MCF 10A (cell line): ENCODE results near the gene SHC2. TPM values are rescaled to one million over a fixed set of nuclear protein-coding genes. Genes with fewer than 3 reads are reported as not detected.
"Not testable (repeated sequence)": the region's sequence is repeated elsewhere in the genome, so short reads cannot be mapped to it uniquely, and the experiment has no call there.

Experiments
- BruUV-seq: library from RNA; stranded (reverse); fragments of 400-500 nt; replicated peaks from 2 replicates; lab custom pipeline; 2021; lab: Mats Ljungman, UMichigan
- CTCF ChIA-PET: fragments of 300-600 bp; sonication (Branson Sonifier 250); formaldehyde crosslinking; extraction: SDS; loops from one replicate; lab custom pipeline; 2021; ENCODE audit warnings: antibody characterized with exemption, inconsistent platforms; lab: Yijun Ruan, JAX
- POLR2A ChIA-PET: fragments of 300-600, 350-650 bp; sonication (Branson Sonifier 250); formaldehyde crosslinking; extraction: SDS; loops from one replicate; lab custom pipeline; 2020; ENCODE audit warnings: antibody characterized with exemption, inconsistent platforms; lab: Yijun Ruan, JAX
- DNase-seq: peaks from one replicate; pipeline ENCODE4 v3.0.0-alpha.2; 2018; ENCODE audit not compliant: unreplicated experiment
- H3K27ac Mint-ChIP-seq: one replicate; pipeline ENCODE4 v1.8.0; 2022; ENCODE audit warnings: mild to moderate bottlenecking, low read depth, mixed read lengths; ENCODE audit not compliant: unreplicated experiment
- H3K27me3 Mint-ChIP-seq: one replicate; pipeline ENCODE4 v1.8.0; 2022; ENCODE audit warnings: mixed read lengths; ENCODE audit not compliant: insufficient read depth, unreplicated experiment
- H3K36me3 Mint-ChIP-seq: one replicate; pipeline ENCODE4 v1.8.0; 2022; ENCODE audit warnings: mild to moderate bottlenecking, moderate library complexity, mixed read lengths; ENCODE audit not compliant: insufficient read depth, unreplicated experiment
- H3K4me1 Mint-ChIP-seq: one replicate; pipeline ENCODE4 v1.8.0; 2022; ENCODE audit warnings: mixed read lengths; ENCODE audit not compliant: insufficient read depth, unreplicated experiment
- H3K4me3 Mint-ChIP-seq: one replicate; pipeline ENCODE4 v1.8.0; 2022; ENCODE audit warnings: mild to moderate bottlenecking, moderate library complexity, mixed read lengths; ENCODE audit not compliant: unreplicated experiment
- H3K9me3 Mint-ChIP-seq: one replicate; pipeline ENCODE4 v1.8.0; 2022; ENCODE audit warnings: mixed read lengths; ENCODE audit not compliant: unreplicated experiment
- intact Hi-C: fragments of 100-400 bp; cut with micrococcal nuclease; formaldehyde crosslinking; loops from 2 replicates; pipeline ENCODE4 v1.14.1; 2022
- total RNA-seq: library from RNA; stranded (reverse); gene quantifications from 2 replicates; pipeline ENCODE4 v1.2.3, GENCODE V29; 2022
- TF ChIP-seq, protein P1 (sequence below): fragments of 200-600 bp; IDR thresholded peaks from one replicate; pipeline ENCODE4 v1.8.0; 2022; ENCODE audit warnings: antibody characterized with exemption, mild to moderate bottlenecking; ENCODE audit not compliant: unreplicated experiment

Gene SHC2
- total RNA-seq, 1 experiment from 2014 or later: 0.77 TPM

DNA sequence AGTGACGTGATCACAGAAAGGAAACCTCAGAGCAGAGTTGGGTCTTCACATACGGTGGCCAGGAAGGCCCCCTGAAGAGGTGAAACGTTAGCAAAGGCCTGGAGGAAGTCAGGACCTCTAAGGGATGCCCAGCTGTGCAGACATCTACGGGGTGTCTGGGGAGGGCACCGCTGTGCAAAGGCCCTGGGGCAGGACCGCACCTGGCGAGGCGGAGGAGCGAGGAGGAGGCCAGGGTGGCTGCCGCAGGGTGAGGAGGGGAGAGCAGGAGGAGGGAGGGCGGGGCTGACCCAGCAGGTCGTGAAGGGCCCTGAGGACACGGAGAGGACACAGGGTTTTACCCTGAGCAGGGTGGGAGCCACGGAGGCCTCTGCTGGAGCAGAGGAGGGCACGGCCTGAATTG lies 23.7 kb upstream of the SHC2 start:
- Mint-ChIP-seq H3K4me3 (no peak overlapping the region), H3K27me3 (no peaks in the 10 kb centered on the region), H3K9me3 (peaks cover 28% of the 10 kb centered on the region), H3K27ac (no peak overlapping the region), H3K4me1 (peaks cover 6% of the 10 kb centered on the region), H3K36me3 (peaks cover 12% of the 10 kb centered on the region)
- no TSS peak for BruUV-seq
- ChIA-PET POLR2A (no interaction called here), CTCF (interaction anchor here (1.2 kb wide), 1 partner anchor 22 kb away, joined by 3 read pairs; no protein-coding TSS in a partner anchor)
- DNase-seq: no peak
- intact Hi-C loops: no loop called here
- TF ChIP-seq, protein P1, sequence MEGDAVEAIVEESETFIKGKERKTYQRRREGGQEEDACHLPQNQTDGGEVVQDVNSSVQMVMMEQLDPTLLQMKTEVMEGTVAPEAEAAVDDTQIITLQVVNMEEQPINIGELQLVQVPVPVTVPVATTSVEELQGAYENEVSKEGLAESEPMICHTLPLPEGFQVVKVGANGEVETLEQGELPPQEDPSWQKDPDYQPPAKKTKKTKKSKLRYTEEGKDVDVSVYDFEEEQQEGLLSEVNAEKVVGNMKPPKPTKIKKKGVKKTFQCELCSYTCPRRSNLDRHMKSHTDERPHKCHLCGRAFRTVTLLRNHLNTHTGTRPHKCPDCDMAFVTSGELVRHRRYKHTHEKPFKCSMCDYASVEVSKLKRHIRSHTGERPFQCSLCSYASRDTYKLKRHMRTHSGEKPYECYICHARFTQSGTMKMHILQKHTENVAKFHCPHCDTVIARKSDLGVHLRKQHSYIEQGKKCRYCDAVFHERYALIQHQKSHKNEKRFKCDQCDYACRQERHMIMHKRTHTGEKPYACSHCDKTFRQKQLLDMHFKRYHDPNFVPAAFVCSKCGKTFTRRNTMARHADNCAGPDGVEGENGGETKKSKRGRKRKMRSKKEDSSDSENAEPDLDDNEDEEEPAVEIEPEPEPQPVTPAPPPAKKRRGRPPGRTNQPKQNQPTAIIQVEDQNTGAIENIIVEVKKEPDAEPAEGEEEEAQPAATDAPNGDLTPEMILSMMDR: no peak

DNA sequence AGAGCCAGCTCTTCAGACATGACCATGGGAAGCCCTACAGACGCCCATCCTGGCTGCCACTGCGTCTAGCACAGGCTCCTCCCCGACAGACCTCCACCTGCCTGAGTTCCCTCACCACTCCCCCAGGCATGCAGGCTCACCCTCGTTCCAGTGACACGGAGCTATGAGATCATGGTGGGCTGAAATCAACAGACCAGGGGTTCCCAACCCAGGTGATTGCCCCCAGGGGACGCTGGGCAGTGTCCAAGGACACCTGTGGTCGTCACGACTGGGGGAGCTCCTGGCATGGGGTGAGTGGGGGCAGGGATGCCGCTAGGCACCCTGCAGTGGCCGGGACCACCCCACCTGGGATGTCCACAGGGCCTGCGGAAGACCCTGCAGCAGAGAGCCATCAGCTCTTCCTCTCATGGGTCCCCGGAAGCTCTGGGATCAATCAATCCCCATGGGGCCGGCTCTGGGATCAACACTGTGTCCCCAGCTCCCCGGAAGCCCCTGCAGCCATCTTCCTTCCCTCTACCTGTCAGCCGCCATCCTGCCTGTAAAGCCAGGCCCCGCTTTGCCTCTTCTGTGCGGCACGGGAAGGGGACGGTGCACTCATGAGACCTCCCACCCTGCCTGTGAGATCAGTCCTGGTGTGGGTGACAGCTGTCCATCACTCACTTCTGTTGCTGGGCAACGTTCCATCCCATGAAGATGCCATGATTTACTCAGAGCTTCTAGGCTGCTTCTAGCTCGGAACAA lies 22.7 kb upstream of the SHC2 start:
- Mint-ChIP-seq H3K36me3 (peaks cover 12% of the 10 kb centered on the region), H3K4me3 (no peak overlapping the region), H3K27me3 (no peaks in the 10 kb centered on the region), H3K27ac (no peak overlapping the region), H3K9me3 (peaks cover 28% of the 10 kb centered on the region), H3K4me1 (peaks cover 6% of the 10 kb centered on the region)
- DNase-seq: no peak
- TF ChIP-seq, protein P1: no peak
- intact Hi-C loops: no loop called here
- CTCF ChIA-PET: interaction anchor here (1.2 kb wide), 1 partner anchor 23 kb away, joined by 3 read pairs; no protein-coding TSS in a partner anchor
- BruUV-seq: no TSS peak
- POLR2A ChIA-PET: no interaction called here

DNA sequence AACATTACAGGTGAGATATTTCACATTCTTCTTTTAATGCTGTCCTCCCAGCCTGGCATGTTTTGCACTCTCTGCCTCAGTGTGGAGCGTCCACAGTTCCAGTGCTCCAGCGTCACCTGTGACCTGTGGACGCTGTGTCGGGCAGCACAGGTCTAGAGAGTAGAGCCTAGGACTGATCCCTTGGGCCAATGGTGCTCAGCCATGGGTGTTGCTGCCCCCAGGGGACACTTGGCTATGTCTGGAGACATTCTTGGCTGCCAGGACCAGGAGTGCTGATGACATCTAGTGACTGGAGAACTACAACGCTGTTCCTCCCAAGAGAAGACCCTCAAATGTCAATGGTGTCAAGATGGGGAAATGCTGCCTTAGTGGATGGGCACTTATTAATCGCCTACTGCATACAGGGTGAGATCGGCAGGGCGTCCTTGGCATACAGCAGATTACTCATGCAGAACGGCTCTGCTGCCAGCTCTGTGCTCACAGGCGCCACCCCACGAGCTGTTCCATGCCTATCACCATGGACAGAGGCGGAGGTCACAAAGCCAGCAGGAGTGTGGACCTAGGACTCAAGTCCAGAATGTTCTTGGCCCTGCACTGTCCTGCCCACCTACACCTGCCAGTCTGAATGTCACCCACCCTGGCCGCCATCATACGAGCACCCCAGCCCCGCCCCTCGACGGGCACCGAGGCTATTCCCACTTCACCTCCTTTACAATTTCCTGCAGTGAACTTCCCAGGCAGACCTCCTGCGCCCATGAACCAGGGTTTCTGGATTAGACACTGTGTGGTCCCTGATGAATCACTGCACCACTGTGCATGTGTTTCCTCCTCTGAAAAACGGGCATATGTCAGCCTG lies 21.6 kb upstream of the SHC2 start:
- ChIA-PET CTCF (no interaction called here), POLR2A (no interaction called here)
- Mint-ChIP-seq H3K9me3 (peaks cover 28% of the 10 kb centered on the region), H3K36me3 (peaks cover 12% of the 10 kb centered on the region), H3K4me3 (no peak overlapping the region), H3K27ac (no peak overlapping the region), H3K27me3 (no peaks in the 10 kb centered on the region), H3K4me1 (peaks cover 6% of the 10 kb centered on the region)
- no peak for DNase-seq
- TF ChIP-seq, protein P1: no peak
- BruUV-seq: no TSS peak
- intact Hi-C loops: no loop called here

DNA sequence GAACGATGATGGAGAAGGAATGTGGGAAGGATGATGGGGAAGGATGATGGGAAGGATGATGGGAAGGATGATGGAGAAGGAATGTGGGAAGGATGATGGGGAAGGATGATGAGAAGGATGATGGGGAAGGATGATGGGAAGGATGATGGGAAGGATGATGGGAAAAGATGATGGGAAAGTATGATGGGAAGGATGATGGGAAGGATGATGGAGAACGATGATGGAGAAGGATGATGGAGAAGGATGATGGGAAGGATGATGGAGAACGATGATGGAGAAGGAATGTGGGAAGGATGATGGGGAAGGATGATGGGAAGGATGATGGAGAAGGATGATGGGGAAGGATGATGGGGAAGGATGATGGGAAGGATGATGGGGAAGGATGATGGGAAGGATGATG lies 20.3 kb upstream of the SHC2 start:
- Mint-ChIP-seq H3K9me3 (peaks cover 28% of the 10 kb centered on the region), H3K36me3 (peaks cover 12% of the 10 kb centered on the region)
- H3K4me1 Mint-ChIP-seq, H3K27me3 Mint-ChIP-seq, BruUV-seq, H3K27ac Mint-ChIP-seq, CTCF ChIA-PET, intact Hi-C loops, DNase-seq, POLR2A ChIA-PET, H3K4me3 Mint-ChIP-seq: not testable (repeated sequence)
